Melanocyte of skin (primary cell): ENCODE results near the gene PRKAR1B. TPM values are rescaled to one million over a fixed set of nuclear protein-coding genes. Genes with fewer than 3 reads are reported as not detected.

Experiments
- total RNA-seq, 2 donors: library from RNA; depleted of rRNA; stranded (reverse); fragments of >200 nt; gene quantifications; 2 replicates each; pipeline ENCODE4 v1.2.3, GENCODE V29; 2012

The PRKAR1B gene
- 1 to 10 TPM; 8.3 to 8.6 TPM for total RNA-seq

DNA sequence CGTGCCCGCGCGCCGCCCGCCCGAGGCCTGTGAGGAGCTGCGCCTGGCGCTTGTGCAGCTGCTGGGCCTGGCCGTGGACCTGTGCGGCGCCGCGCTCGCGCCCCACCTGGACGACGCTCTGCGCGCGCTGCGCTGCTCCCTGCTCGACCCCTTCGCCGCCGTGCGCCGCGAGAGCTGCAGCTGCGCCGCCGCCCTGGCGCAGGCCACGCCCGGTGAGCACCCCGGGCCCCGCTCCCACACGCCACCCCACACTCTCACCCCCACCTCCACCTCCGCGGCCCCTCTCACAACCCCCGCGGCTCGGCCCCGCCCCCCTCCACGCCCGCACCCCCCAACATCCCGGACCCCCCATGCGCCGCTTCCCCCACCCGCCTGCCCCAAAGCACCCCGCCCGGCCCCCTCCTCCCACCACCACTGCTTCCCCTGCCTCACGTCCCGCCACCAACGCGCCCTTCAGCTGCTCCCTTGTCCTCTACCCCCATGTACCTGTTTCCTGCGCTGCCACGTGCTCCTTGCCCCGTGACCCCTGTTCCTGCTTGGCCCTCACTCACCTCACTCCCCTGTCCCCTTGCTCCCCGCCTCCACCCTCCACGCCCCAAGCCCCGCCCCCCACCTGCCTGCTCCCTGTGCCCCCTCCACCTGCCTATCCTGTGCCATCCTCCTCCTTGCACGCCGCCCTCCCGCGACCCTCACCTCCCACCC lies at the start of gene PRKAR1B:
Gene PRKAR1B (minus strand): TSS at position 178 of the 702 bp plus-strand sequence. CDS start 15,776 bp downstream, outside the sequence.

DNA sequence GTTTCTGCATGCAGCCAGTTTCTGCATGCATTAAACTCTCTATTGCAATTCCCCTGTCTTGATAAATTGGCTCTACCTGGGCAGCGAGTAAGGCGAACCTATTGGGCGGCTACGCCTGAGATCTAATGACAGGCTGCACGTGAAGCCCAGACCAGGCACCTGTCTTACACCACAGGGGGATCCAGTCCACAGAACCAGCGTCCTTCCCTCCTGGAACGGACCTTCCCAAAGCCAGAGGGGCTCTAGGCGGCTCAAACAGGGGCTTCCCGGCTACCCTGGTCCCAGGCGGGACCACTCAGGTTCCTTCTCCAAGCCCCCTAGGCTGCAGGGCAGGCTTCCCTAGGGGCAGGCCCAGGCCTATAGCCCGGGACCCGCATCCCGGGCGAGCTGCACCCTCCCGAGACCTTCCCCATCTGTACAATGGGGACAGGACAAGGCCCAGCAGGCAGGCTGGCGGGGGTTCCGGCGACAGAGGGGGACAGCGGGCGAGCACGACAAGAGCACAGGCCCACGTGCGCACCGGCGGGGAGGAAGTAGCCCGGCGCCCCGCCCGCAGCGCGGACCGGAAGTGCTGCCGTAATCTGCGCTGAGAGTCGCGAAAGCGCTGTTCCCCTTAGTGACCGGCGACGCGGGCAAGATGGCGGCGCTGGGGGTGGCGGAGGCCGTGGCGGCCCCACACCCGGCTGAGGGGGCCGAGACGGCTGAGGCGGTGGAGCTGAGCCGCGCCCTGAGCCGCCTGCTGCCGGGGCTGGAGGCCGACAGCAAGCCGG lies 812 bp downstream of the PRKAR1B start, which contains the start of gene DNAAF5:
Gene DNAAF5 (plus strand): TSS at position 616 of the 770 bp plus-strand sequence. CDS start 22 bp downstream, at position 638.

DNA sequence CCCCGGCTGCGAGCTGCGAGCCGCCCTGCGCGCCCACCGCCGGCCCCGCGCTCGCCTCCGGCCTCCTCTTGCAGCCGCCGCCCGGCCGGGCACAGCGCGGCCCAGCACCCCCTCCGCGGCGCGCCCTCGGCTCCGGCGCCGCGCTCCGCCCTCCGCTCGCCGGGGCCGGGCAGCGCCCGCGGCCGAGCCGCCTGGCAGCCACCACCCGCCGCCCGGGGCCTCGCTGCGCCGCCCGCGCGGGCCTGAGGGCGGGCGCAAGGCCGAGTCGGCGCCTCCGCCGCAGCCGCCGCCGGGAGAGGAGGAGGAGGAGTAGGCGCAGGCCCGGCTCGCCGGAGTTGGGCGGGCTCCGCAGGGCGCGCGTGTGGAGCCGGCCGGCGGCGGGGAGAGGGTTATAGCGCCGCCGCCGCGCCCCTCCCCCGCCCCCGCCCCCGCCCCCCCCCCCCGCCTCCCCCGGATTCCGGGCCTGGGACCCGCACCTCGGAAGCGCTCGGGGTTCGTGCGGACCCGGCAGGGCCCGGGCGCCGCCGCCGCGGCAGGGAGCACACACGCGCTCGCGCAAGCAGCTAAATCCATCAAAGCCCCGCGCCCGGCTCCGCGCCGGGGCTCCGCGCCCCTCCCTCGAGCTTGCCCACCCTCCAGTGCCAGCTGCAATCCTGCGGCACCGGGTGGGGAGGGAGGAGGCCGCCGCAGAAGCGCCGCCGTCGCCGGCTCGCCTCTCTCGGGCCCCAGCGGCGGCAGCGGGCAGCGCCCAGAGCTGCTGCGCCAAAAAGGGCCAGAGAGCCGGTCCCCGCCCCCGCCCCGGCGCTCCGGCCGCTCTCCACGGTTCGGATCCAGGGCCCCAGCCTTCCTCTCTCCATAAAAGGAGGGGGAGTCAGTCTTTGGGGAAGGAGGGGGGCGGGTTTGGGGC lies 207.3 kb downstream of the PRKAR1B start, which contains the start of gene PDGFA:
Gene PDGFA (minus strand): TSS at position 363 of the 907 bp plus-strand sequence. CDS start 845 bp downstream, outside the sequence.

Other genes starting within 250 kb of the PRKAR1B start
- under 1 TPM; under 0.01 to 1.00 TPM for gene PDGFA, start 207.4 kb downstream of the PRKAR1B start, total RNA-seq
- 10 to 100 TPM; 24.4 to 46.3 TPM for gene DNAAF5, start 582 bp downstream of the PRKAR1B start, total RNA-seq
- 10 to 100 TPM; 47.3 to 65.7 TPM for gene SUN1, start 105.2 kb upstream of the PRKAR1B start, total RNA-seq
- 10 to 100 TPM; 11.7 to 18.0 TPM for gene GET4, start 149.3 kb upstream of the PRKAR1B start, total RNA-seq
- under 1 TPM; 0.34 to 1.00 TPM for gene ADAP1, start 227.4 kb upstream of the PRKAR1B start, total RNA-seq
- gene COX19, start 248.3 kb upstream of the PRKAR1B start, total RNA-seq, result 1 to 10 TPM; 5.9 to 6.7 TPM